RKO (cell line): ENCODE results near the gene RNF152.
"Not testable (repeated sequence)": the region's sequence is repeated elsewhere in the genome, so short reads cannot be mapped to it uniquely, and the experiment has no call there.

Source experiments
- DNase-seq: peaks from one replicate; pipeline ENCODE4 v3.0.0-alpha.2; 2016; ENCODE audit warnings: low spot score

RNF152 gene

GRCh38 chr18:61821748-61822147 lies 71.1 kb downstream of the RNF152 start:
- no peak for DNase-seq

- DNase-seq, result no peak
These were observed 71.9 kb downstream of the RNF152 start for GRCh38 chr18:61820882-61821281.

DNA sequence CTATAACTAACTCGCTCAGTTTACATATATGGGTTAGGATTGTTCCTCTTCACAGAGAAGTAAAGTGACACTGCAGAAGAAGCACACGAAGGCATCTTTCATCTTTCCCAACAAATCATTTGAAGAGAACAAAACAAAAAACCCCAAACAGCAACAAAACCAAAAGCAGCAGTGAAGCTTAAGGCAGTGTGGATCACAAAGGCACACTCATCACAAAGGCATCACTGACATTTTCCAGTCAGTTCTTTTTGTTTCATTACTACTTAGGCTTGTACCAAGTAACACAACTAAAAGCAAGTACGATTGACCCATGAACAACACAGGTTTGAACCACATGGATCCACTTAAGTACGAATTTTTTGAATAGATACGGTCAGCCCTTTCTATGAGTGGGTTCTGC lies 75.7 kb downstream of the RNF152 start:
- no peak for DNase-seq

DNA sequence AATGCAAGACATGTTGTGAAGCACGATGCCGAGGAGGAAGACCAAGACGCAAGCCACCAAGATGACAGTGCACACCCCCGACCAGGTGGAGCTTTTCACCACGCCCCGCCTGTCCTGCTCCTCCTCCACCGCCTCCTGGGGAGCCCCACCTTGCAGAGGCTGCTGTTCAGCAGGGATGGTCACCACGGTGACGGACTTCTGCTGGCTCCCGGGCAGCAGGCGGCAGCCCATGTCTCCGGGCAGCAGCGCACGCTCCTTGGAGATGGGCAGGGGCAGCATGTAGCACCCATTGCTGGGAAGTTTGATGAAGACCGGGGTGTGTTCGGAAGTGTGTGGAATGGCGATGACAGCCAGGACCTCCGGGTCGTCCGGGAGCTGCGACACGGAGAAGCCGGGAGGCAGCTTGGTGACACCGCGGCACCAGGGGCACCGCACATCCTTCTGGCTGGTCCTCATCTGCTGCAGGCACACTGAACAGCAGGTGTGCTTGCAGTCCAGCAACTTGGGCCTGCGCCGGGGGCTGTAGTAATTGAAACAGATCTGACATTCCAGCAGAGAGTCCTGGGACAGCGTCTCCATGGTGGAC lies 76.8 kb downstream of the RNF152 start:
- DNase-seq, result no peak

DNA sequence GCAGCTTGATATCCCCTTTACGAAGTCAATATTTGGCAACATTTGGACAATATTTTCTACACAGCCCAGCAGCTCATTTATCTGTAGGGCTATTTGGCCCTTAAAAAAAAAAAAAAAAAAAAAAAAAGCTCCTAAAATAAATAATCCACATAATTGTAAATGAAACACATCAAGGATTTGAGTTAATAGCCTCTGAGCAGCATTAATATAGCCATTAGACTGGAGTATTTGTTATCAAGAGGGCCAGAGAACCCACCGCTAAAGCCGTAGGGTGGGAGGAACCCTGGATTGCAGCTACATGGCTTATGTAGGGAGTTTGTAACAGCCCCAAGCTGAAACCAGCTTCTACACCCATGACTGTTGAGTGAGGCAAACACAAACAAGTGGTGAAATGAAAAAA lies 84.5 kb downstream of the RNF152 start:
- DNase-seq, result no peak

- no peak for DNase-seq
These were observed 89.4 kb downstream of the RNF152 start for GRCh38 chr18:61803393-61803792.

- DNase-seq, result no peak
These were observed 94.9 kb downstream of the RNF152 start for GRCh38 chr18:61797696-61798590.

DNA sequence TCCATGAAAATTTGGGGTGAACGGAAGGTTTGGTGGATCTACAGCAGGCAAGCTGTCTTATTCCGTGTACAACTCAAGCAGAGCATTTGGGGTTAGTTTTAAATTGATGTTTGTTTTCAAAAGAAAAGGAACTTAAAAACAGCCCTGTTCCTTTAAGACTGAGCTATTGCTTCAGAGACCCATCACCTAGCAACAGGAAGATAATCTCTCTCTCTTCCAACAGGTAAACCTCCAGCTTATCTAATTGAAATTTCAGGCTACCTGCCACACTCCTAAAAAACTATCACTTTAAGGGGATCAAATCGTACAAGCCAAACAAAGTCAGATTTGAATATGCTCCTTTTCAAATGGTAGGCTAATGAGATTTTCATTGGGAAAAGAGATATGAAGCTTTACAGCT lies 101.8 kb downstream of the RNF152 start:
- no peak for DNase-seq

GRCh38 chr18:61787011-61787670 lies 105.7 kb downstream of the RNF152 start:
- not testable (repeated sequence) for DNase-seq

DNA sequence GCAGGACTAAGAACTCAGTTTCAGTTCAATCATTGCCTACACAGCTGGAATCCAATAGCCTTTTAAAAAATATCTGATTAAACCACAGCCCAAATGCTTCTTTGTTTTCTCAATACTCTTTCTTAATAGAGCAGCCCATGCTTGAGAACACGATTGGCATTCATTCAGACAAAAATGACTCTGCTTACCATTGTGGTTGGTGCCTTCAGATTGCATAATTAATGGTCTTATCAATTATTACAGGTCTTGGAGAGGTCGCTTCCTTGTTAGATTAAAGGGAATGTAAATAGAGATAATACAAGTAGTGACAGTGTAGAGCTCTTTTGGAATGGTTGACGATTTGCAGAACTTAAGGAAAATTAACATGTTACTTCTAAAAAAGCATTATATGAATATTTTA lies 107.2 kb downstream of the RNF152 start:
- no peak for DNase-seq

DNA sequence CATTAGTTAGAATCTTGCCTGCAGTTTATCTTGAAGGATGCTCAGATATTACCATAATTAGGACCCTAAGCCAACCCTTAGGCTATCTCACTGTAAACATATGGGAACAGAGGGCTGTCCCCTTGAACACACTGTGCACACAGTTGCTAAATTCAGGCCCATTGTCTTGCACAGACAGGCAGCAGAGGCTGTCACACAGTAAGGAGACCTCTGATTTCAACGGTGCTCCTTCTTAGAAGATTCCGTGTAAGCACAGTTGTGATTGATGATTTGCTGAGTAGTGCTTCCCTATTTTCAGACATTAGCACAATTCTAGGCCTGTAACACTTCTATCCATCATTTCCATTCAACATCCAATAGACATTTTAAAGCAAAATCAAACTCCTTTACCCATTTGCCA lies 108.0 kb downstream of the RNF152 start:
- no peak for DNase-seq

GRCh38 chr18:61782545-61782944 lies 110.3 kb downstream of the RNF152 start:
- no peak for DNase-seq

DNA sequence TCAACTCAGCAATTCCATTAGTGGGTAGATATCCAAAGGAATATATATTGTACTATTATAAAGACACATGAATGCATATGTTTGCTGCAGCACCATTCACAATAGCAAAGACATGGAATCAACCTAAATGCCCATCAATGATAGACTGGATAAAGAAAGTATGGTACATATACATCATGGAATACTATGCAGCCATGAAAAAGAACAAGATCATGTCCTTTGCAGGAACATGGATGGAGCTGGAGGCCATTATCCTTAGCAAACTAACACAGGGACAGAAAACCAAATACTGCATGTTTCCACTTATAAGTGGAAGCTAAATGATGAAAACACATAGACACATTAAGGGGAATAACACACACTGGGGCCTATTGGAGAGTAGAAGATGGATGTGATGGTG lies 116.6 kb downstream of the RNF152 start:
- not testable (repeated sequence) for DNase-seq

- DNase-seq, result no peak
These were observed 118.0 kb downstream of the RNF152 start for GRCh38 chr18:61774846-61775245.

GRCh38 chr18:61772293-61772848 lies 120.4 kb downstream of the RNF152 start:
- no peak for DNase-seq

- DNase-seq, result no peak
These were observed 120.9 kb downstream of the RNF152 start for GRCh38 chr18:61771861-61772260.

GRCh38 chr18:61770279-61770678 lies 122.5 kb downstream of the RNF152 start:
- DNase-seq, result no peak

GRCh38 chr18:61766266-61766884 lies 126.4 kb downstream of the RNF152 start:
- DNase-seq, result no peak

DNA sequence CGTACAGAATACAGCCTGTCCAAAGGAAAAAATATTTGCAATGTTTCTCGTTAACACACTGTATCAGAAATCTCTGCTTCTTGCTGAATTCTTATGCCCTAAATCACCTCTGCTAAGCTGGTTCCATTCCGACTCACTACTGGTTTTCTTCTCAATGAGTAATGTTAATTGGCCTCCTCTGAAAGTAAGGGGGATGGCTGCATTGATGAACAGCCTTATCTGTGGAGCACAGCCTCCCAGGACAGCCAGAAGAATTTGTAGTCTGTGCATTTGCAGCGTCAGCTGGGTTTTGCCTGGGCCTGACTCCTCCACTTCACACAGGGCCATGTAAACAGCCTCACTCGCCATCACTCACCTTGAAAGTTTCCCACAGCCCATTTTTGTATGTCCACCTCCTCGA lies 127.7 kb downstream of the RNF152 start:
- DNase-seq, result no peak

- DNase-seq, result no peak
These were observed 128.4 kb downstream of the RNF152 start for GRCh38 chr18:61764381-61764780.

DNA sequence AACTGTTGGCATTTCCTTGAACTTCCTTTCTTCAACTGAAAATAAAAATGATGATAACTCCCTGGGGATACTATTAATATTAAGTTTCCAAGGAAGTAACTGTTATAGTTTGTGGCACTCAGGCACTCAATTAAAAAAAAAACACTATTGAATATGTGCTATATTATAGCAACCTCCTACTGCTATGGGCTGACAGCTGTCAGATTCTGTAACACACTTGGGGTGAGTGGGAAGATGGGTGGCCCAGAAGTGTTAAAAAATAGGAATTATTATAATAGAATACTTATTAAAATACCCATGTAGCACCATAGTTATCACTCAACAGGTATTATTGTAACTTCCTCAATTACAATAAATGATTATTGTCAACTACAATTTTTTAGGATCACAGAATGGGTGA lies 130.9 kb downstream of the RNF152 start:
- DNase-seq, result no peak
